Ectodermal cell (in vitro differentiated cells): ENCODE results near the gene RNF224.

Experiments used
- H3K27ac ChIP-seq: 2 replicates; pipeline ENCODE4 v1.7.0; 2013; ENCODE audit warnings: mild to moderate bottlenecking, low read depth, low read length; ENCODE audit not compliant: insufficient read depth, poor library complexity, severe bottlenecking
- H3K27me3 ChIP-seq: 2 replicates; pipeline ENCODE4 v1.7.0; 2013; ENCODE audit warnings: mild to moderate bottlenecking, low read length; ENCODE audit not compliant: insufficient read depth, control insufficient read depth, poor library complexity, severe bottlenecking
- H3K36me3 ChIP-seq: one replicate; pipeline ENCODE4 v1.7.0; 2013; ENCODE audit warnings: low read length; ENCODE audit not compliant: control insufficient read depth, insufficient read depth
- H3K4me1 ChIP-seq: one replicate; pipeline ENCODE4 v1.7.0; 2013; ENCODE audit warnings: low read length; ENCODE audit not compliant: control insufficient read depth, insufficient read depth
- H3K4me3 ChIP-seq: 2 replicates; pipeline ENCODE4 v1.7.0; 2013; ENCODE audit warnings: low read depth, low read length, control low read depth; ENCODE audit not compliant: insufficient read depth
- H3K9me3 ChIP-seq: 2 replicates; pipeline ENCODE4 v1.7.0; 2013; ENCODE audit warnings: mild to moderate bottlenecking, low read length, moderate library complexity; ENCODE audit not compliant: control insufficient read depth
- WGBS, 2 experiments: methylation state at CpG; one replicate each; pipeline ENCODE4 v1.1.7; 2013; ENCODE audit warnings: missing lambda C conversion rate in 2 of 2; 5-methylcytosine and 5-hydroxymethylcytosine counted together

The RNF224 gene

GRCh38 chr9:137200311-137201204 lies 26.7 kb upstream of the RNF224 start, which contains the start of gene TPRN:
TSS of gene TPRN (minus strand) at chr9:137200741. CDS start at chr9:137200711, 30 bp downstream.
- Histone ChIP-seq H3K4me1 (peaks cover 25% of the 10 kb centered on the region), H3K27me3 (peaks cover 12% of the 10 kb centered on the region), H3K27ac (no peak within 1 kb of the TSS), H3K4me3 (peak within 1 kb of the TSS; percentile 67), H3K9me3 (no peaks in the 10 kb centered on the region), H3K36me3 (no peaks in the 10 kb centered on the region)
- 0% methylated on average over 118 of the region's 118 CpGs for WGBS, 2 experiments

- Histone ChIP-seq H3K27ac (no peak overlapping the region), H3K27me3 (peaks cover 12% of the 10 kb centered on the region), H3K4me1 (peaks cover 27% of the 10 kb centered on the region), H3K4me3 (peak overlapping the region; percentile 67), H3K36me3 (no peaks in the 10 kb centered on the region), H3K9me3 (no peaks in the 10 kb centered on the region)
- WGBS, 2 experiments, result 24 to 25% methylated on average over 23 of the region's 23 CpGs
Measured at GRCh38 chr9:137201205-137201868, 26.0 kb upstream of the RNF224 start.

- no peak overlapping the region for H3K27ac ChIP-seq
- H3K9me3 ChIP-seq, result no peaks in the 10 kb centered on the region
- 94% methylated on average over 8 of the region's 8 CpGs for WGBS, 2 experiments
- peaks cover 32% of the 10 kb centered on the region for H3K4me1 ChIP-seq
- no peak overlapping the region for H3K4me3 ChIP-seq
- no peaks in the 10 kb centered on the region for H3K36me3 ChIP-seq
- peaks cover 12% of the 10 kb centered on the region for H3K27me3 ChIP-seq
Measured at GRCh38 chr9:137202966-137203365, 24.3 kb upstream of the RNF224 start.

GRCh38 chr9:137204731-137205125 lies 22.6 kb upstream of the RNF224 start:
- Histone ChIP-seq H3K36me3 (no peaks in the 10 kb centered on the region), H3K27ac (no peak overlapping the region), H3K9me3 (no peaks in the 10 kb centered on the region), H3K4me3 (peak overlapping the region; percentile 76), H3K27me3 (peaks cover 2% of the 10 kb centered on the region), H3K4me1 (peaks cover 22% of the 10 kb centered on the region)
- WGBS, 2 experiments, result 32 to 34% methylated on average over 21 of the region's 21 CpGs

- H3K4me1 ChIP-seq, result peaks cover 22% of the 10 kb centered on the region
- H3K36me3 ChIP-seq, result no peaks in the 10 kb centered on the region
- no peaks in the 10 kb centered on the region for H3K27me3 ChIP-seq
- WGBS, 2 experiments, result 0 to 1% methylated on average over 98 of the region's 98 CpGs
- peak within 1 kb of the TSS; percentile 11 for H3K27ac ChIP-seq
- H3K4me3 ChIP-seq, result peak within 1 kb of the TSS; percentile 76
- H3K9me3 ChIP-seq, result no peaks in the 10 kb centered on the region
Measured at GRCh38 chr9:137205126-137206069, 21.9 kb upstream of the RNF224 start, which contains the start of the genes NDOR1 and TMEM203. TSS of gene NDOR1 (plus strand) at chr9:137205700. CDS start at chr9:137205778, 78 bp downstream. TSS of gene TMEM203 (minus strand) at chr9:137205648. CDS start at chr9:137205414, 234 bp downstream.

- Histone ChIP-seq H3K36me3 (no peaks in the 10 kb centered on the region), H3K27me3 (no peaks in the 10 kb centered on the region), H3K4me3 (peak overlapping the region; percentile 76), H3K4me1 (peaks cover 17% of the 10 kb centered on the region), H3K9me3 (no peaks in the 10 kb centered on the region), H3K27ac (no peak overlapping the region)
- WGBS, 2 experiments, result 92 to 93% methylated on average over 7 of the region's 7 CpGs
Measured at GRCh38 chr9:137206602-137207001, 20.7 kb upstream of the RNF224 start.

GRCh38 chr9:137211532-137211931 lies 15.8 kb upstream of the RNF224 start:
- Histone ChIP-seq H3K9me3 (no peaks in the 10 kb centered on the region), H3K4me1 (peaks cover 3% of the 10 kb centered on the region), H3K27me3 (no peaks in the 10 kb centered on the region), H3K27ac (no peak overlapping the region), H3K36me3 (peaks cover 10% of the 10 kb centered on the region), H3K4me3 (no peak overlapping the region)
- 91 to 92% methylated on average over 13 of the region's 13 CpGs for WGBS, 2 experiments

- Histone ChIP-seq H3K27me3 (no peaks in the 10 kb centered on the region), H3K9me3 (no peaks in the 10 kb centered on the region), H3K4me3 (no peak overlapping the region), H3K36me3 (peaks cover 10% of the 10 kb centered on the region), H3K4me1 (no peaks in the 10 kb centered on the region), H3K27ac (no peak overlapping the region)
- 94% methylated on average over 21 of the region's 21 CpGs for WGBS, 2 experiments
Measured at GRCh38 chr9:137212520-137212919, 14.8 kb upstream of the RNF224 start.

- Histone ChIP-seq H3K27me3 (no peaks in the 10 kb centered on the region), H3K4me1 (no peaks in the 10 kb centered on the region), H3K27ac (no peak overlapping the region), H3K36me3 (peaks cover 10% of the 10 kb centered on the region), H3K9me3 (no peaks in the 10 kb centered on the region), H3K4me3 (no peak overlapping the region)
- 94 to 95% methylated on average over 49 of the region's 49 CpGs for WGBS, 2 experiments
Measured at GRCh38 chr9:137213160-137214060, 13.9 kb upstream of the RNF224 start.
